Ectodermal cell (in vitro differentiated cells): ENCODE data around the gene MAGEF1.

ENCODE experiments used
- H3K27ac ChIP-seq: 2 replicates; pipeline ENCODE4 v1.7.0; 2013; ENCODE audit warnings: mild to moderate bottlenecking, low read depth, low read length; ENCODE audit not compliant: insufficient read depth, poor library complexity, severe bottlenecking
- H3K27me3 ChIP-seq: 2 replicates; pipeline ENCODE4 v1.7.0; 2013; ENCODE audit warnings: mild to moderate bottlenecking, low read length; ENCODE audit not compliant: insufficient read depth, control insufficient read depth, poor library complexity, severe bottlenecking
- H3K36me3 ChIP-seq: one replicate; pipeline ENCODE4 v1.7.0; 2013; ENCODE audit warnings: low read length; ENCODE audit not compliant: control insufficient read depth, insufficient read depth
- H3K4me1 ChIP-seq: one replicate; pipeline ENCODE4 v1.7.0; 2013; ENCODE audit warnings: low read length; ENCODE audit not compliant: control insufficient read depth, insufficient read depth
- H3K4me3 ChIP-seq: 2 replicates; pipeline ENCODE4 v1.7.0; 2013; ENCODE audit warnings: low read depth, low read length, control low read depth; ENCODE audit not compliant: insufficient read depth
- H3K9me3 ChIP-seq: 2 replicates; pipeline ENCODE4 v1.7.0; 2013; ENCODE audit warnings: mild to moderate bottlenecking, low read length, moderate library complexity; ENCODE audit not compliant: control insufficient read depth
- WGBS, 2 experiments: methylation state at CpG; one replicate each; pipeline ENCODE4 v1.1.7; 2013; ENCODE audit warnings: missing lambda C conversion rate in 2 of 2; 5-methylcytosine and 5-hydroxymethylcytosine counted together

MAGEF1 gene

DNA sequence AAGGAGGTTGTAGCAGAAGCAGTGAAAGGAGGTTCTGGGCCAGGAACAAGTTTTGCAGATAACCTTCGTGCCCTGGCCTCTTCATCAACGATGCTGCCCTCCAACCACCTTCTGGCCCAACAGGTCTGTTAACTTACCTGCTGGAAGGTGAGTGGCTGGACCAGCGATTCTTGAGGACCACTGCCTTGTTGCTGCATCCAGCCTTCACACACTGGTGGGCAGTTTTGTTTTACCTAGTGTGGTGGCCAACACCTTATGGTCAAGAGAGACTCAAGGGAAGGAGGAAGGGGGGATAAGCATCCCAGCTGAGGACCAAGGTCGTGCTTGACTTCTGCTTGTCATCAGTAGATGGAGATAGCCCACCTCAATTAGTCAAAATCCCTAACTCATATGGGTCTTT is 7.8 kb upstream of the MAGEF1 start:
- WGBS, 2 experiments = 96 to 98% methylated on average over 4 of the region's 4 CpGs
- Histone ChIP-seq H3K4me3 (no peak overlapping the region), H3K27me3 (no peaks in the 10 kb centered on the region), H3K36me3 (no peaks in the 10 kb centered on the region), H3K4me1 (peaks cover 34% of the 10 kb centered on the region), H3K9me3 (no peaks in the 10 kb centered on the region), H3K27ac (no peak overlapping the region)

DNA sequence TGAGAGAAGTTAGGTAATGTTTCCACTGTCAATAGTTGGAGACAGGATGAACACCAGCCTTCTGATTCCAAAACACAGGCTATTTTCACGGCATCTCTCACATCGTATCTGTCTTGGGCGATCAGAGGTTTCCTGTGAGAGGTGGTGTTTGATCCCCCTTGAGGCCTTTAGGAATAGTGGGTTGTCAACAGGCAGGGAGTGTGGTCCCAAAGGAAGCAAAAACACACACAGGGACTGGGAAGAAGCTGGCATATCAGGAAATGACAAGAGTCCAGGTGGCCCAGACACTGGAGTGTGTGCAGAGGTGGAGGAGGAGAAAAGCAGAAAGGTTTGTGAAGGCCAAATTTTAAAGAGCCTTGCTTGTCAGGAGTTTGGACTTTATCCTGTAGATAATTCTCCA is 6.6 kb upstream of the MAGEF1 start:
- no peaks in the 10 kb centered on the region for H3K36me3 ChIP-seq
- H3K27ac ChIP-seq = no peak overlapping the region
- H3K4me1 ChIP-seq = peaks cover 34% of the 10 kb centered on the region
- H3K4me3 ChIP-seq = no peak overlapping the region
- no peaks in the 10 kb centered on the region for H3K27me3 ChIP-seq
- WGBS, 2 experiments = 85 to 92% methylated on average over 3 of the region's 3 CpGs
- no peaks in the 10 kb centered on the region for H3K9me3 ChIP-seq

- H3K9me3 ChIP-seq = no peaks in the 10 kb centered on the region
These were observed 5.6 kb upstream of the MAGEF1 start for GRCh38 chr3:184717399-184717983.

GRCh38 chr3:184716622-184717398 is 4.9 kb upstream of the MAGEF1 start:
- 35 to 40% methylated on average over 20 of the region's 20 CpGs for WGBS, 2 experiments

More at GRCh38 chr3:184717399-184717983, 5.6 kb upstream of the MAGEF1 start:
- 53 to 67% methylated on average over 7 to 8 of the region's 8 CpGs for WGBS, 2 experiments
- no peaks in the 10 kb centered on the region for H3K27me3 ChIP-seq
- peaks cover 34% of the 10 kb centered on the region for H3K4me1 ChIP-seq
- no peak overlapping the region for H3K4me3 ChIP-seq
- peak overlapping the region; percentile 81 for H3K27ac ChIP-seq
- no peaks in the 10 kb centered on the region for H3K36me3 ChIP-seq

GRCh38 chr3:184715943-184716621 is 4.2 kb upstream of the MAGEF1 start:
- Histone ChIP-seq H3K27ac (peak overlapping the region; percentile 81), H3K27me3 (no peaks in the 10 kb centered on the region), H3K9me3 (no peaks in the 10 kb centered on the region), H3K4me1 (peaks cover 34% of the 10 kb centered on the region), H3K36me3 (no peaks in the 10 kb centered on the region), H3K4me3 (no peak overlapping the region)
- 93 to 97% methylated on average over 7 to 8 of the region's 8 CpGs for WGBS, 2 experiments

More at GRCh38 chr3:184716622-184717398, 4.9 kb upstream of the MAGEF1 start:
- Histone ChIP-seq H3K9me3 (no peaks in the 10 kb centered on the region), H3K4me3 (no peak overlapping the region), H3K27ac (peak overlapping the region; percentile 81), H3K36me3 (no peaks in the 10 kb centered on the region), H3K27me3 (no peaks in the 10 kb centered on the region), H3K4me1 (peaks cover 34% of the 10 kb centered on the region)

DNA sequence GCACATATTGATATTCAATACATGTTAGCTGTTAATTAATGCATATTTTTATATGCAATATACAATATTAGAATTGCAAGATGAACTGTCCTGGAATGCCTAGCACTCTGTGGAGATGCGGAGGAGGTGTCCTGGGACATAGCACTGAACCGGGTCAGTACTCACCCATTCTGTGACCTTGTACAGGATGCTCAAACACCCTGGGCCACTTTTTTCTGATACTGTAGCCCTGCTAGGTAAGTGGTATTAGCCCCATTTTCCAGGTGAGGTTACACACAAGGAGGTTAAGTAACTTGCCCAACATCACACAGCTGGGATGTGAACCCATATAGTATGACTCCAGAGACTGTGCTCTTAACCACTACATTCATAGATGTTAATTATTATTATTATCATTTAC is 1.7 kb upstream of the MAGEF1 start:
- Histone ChIP-seq H3K9me3 (no peaks in the 10 kb centered on the region), H3K27me3 (no peaks in the 10 kb centered on the region), H3K36me3 (no peaks in the 10 kb centered on the region), H3K4me3 (no peak overlapping the region), H3K4me1 (peaks cover 27% of the 10 kb centered on the region), H3K27ac (no peak overlapping the region)
- WGBS, 2 experiments = 87 to 99% methylated on average over 2 of the region's 2 CpGs

DNA sequence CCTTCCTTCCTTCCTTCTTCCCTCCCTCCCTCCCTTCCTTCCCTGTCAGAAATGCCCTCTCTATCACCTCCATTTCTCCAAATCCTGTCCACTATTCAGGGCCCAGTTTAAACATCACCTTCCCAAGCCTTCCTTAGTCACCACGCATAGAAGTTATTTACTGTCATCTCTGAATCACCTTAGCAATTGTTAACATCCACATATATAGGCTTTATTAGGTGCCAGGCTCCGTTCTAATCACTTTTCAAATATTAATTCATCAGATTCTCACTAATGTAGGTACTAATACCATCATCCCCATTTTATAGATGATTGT is 1.1 kb upstream of the MAGEF1 start:
- no peaks in the 10 kb centered on the region for H3K36me3 ChIP-seq
- H3K27me3 ChIP-seq = no peaks in the 10 kb centered on the region
- WGBS, 2 experiments = 84 to 88% methylated on average over 2 of the region's 2 CpGs
- H3K4me3 ChIP-seq = no peak overlapping the region
- peaks cover 22% of the 10 kb centered on the region for H3K4me1 ChIP-seq
- H3K9me3 ChIP-seq = no peaks in the 10 kb centered on the region
- no peak overlapping the region for H3K27ac ChIP-seq

DNA sequence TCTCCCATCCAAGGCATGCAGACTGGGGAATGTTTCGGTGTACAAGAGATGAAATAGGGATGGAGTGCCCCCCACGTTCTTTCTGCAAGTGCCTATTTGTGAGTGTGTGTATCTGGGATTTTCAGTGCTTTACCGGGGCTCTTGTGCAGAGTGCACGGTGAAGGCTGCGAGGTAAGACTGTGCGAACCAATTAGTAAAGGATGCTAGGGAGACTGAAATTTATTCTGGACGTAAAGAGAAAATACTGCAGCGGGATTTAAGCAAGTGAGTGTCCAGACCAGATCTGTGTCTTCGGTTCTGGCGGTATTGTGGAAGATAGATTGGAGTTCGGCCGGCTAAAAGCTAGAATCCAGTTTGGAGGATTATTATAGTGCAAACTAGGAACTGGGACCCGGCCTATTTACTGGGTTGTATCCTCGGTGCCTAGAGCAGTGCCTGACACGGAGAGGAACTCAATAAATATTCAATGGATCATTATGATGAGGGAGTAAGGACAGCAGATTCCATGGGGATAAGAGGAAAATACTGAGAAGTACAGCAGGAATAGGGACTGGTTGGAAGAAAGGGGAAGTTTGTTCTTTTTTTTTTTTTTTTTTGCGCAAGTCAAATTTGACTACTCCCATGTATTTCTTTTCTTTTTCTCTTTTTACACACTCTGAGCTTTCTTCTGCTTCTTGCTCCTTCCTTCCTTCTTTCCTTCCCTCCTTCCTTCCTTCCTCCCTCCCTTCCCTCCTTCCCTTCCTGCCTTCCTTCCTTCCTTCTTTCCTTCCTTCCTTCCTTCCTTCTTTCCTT is 580 bp upstream of the MAGEF1 start:
- Histone ChIP-seq H3K27me3 (no peaks in the 10 kb centered on the region), H3K4me1 (peaks cover 16% of the 10 kb centered on the region), H3K9me3 (no peaks in the 10 kb centered on the region), H3K27ac (no peak overlapping the region), H3K36me3 (no peaks in the 10 kb centered on the region), H3K4me3 (peak overlapping the region; percentile 80)
- WGBS, 2 experiments = 37 to 38% methylated on average over 16 of the region's 16 CpGs

- Histone ChIP-seq H3K9me3 (no peaks in the 10 kb centered on the region), H3K36me3 (no peaks in the 10 kb centered on the region), H3K4me3 (peak overlapping the region; percentile 80), H3K27ac (peak overlapping the region; percentile 95), H3K4me1 (peaks cover 1% of the 10 kb centered on the region), H3K27me3 (no peaks in the 10 kb centered on the region)
- WGBS, 2 experiments = 14% methylated on average over 18 of the region's 18 CpGs
These were observed 883 bp downstream of the MAGEF1 start for GRCh38 chr3:184710870-184711492.
